DOHH2 (cell line): ENCODE results near the gene AIMP2.

ENCODE experiments used
- CTCF ChIP-seq: fragments of 200-600 bp; sonication (generic); IDR thresholded peaks from one replicate; pipeline ENCODE4 v1.5.1; 2014; ENCODE audit warnings: antibody characterized with exemption, mild to moderate bottlenecking, low read depth, low read length; ENCODE audit not compliant: poor library complexity, severe bottlenecking
- EZH2phosphoT487 ChIP-seq: fragments of 200-600 bp; sonication (generic); IDR thresholded peaks from 2 replicates; pipeline ENCODE4 v1.6.1; 2017; ENCODE audit warnings: borderline replicate concordance, mild to moderate bottlenecking, antibody characterized with exemption, low read length, moderate library complexity, mixed read lengths

DNA sequence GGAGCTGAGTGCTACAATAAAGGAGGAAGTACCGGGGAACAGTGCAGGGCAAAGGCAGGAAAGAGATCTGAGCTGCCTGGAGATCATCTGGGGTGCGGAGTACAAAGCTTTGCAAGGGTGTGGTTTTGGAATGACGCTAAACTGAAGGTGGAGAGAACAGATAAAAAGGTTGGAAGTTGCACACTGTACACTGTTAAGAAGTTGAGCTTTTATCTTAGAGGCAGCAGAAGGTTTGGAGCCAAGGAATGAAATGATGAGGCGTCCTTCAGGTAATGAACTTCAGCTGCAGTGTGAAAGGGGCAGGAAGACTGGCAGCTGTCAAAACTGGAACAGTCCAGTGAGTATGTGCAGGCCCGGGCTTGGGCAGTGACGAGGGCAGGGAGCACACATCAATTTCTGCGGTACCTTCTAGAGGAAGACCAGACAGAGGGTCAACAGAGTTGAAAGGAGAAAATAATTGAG, 14.9 kb downstream of the AIMP2 start:
- TF ChIP-seq CTCF: no peak
- TF ChIP-seq EZH2phosphoT487: no peak
